HG03378 (cell line): ENCODE data around the gene ZMIZ1.

Source experiments
- ATAC-seq: cut with Tn5 transposase; IDR thresholded peaks from one replicate; pipeline ENCODE4 v1.9.1; 2021; ENCODE audit warnings: mild to moderate bottlenecking, moderate library complexity; ENCODE audit not compliant: unreplicated experiment

The ZMIZ1 gene

GRCh38 chr10:79162861-79163665, 94.3 kb downstream of the ZMIZ1 start:
- ATAC-seq: no peak

DNA sequence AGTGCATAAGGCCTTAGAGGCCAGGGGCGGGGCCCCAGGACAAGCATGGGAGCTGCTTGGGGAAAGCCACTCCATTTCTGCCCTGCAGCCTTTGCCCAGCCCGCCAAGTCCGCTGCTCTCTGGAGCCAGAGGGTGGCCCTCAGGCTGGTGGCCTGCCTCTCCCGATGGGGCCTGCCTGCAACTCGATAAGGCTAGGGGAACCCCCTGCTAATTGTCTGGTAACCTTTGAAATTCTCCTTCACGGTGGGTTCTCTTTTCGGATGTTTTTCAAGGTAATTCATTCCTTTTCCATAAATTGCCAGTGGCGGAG, 94.9 kb downstream of the ZMIZ1 start:
- ATAC-seq: no peak

GRCh38 chr10:79164075-79164474, 95.3 kb downstream of the ZMIZ1 start:
- no peak for ATAC-seq

DNA sequence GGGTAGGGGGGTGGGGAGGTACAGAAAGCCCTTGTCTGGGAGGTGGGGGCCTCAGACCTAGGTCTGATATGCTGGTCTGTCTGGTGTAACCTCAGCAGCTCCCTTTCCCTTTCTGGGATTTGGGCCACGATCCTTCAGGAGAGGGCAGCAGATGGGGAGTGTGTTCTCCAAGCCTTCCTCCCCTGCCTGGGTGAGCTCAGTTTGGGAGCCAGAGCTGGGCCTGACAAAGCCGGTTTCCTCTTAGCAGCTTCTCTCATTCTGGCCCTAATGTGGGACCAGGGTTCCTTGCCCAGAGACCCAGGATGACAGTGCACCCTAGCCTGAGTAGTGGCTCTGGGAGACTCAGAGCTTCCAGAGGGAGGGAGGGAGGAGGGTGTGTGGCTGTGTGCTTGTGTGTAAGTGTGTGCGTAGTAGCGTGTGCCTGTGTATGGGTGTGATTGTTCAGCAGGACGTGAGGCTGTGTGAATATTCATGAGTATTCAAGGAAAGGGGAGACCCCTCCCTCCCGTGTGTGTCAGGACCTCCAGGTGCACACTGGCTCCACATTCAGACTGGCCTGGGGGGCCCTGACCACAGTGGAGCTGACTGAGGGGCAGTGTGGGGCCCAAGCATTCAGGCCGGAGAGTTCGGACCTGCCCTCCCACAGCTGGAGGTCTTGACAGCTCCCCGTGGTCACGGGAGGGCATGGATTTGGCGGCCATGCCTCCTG, 96.5 kb downstream of the ZMIZ1 start:
- no peak for ATAC-seq

DNA sequence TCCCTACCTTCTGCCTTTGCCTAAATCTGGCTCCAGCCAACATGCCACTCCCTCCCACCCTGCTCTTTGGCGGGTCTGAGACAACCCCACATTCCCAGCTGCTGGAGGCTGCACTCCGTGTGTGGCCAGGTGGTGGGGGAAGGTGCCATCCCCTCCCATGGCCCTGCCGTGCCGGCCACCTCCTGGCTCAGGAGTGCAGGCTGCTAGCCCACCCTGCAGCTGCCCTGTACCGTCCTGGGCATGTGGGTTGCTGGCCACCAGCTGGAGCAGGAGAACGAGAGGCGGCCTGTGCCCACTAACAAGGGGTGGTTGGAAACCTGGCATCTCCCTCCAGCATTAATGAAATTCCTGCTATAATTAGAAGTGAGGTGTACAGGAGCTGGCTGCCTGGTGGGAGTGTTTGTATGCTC, 97.6 kb downstream of the ZMIZ1 start:
- no peak for ATAC-seq

DNA sequence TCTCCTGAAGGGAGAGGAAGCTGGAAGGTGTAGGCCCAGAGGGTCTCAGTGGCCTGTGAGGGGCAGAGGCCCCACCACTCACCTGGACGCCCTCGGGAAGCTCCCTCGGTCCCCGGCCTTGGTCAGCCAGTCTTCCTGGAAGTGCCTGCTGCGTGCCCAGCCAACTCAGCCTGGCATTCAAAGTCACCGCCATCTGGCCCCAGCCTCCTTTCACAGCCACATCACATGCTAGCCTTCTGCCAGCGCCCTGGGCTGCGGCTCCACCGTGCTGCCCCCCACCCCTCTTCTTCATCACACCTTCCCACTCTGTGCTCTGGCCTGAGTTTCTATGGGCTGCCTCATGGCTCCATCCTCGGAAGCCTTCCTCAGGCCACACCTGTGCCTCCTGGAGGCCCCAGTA, 98.0 kb downstream of the ZMIZ1 start:
- ATAC-seq: no peak

GRCh38 chr10:79167537-79167936, 98.8 kb downstream of the ZMIZ1 start:
- no peak for ATAC-seq

- no peak for ATAC-seq
Observed at GRCh38 chr10:79168210-79168609, 99.4 kb downstream of the ZMIZ1 start.

DNA sequence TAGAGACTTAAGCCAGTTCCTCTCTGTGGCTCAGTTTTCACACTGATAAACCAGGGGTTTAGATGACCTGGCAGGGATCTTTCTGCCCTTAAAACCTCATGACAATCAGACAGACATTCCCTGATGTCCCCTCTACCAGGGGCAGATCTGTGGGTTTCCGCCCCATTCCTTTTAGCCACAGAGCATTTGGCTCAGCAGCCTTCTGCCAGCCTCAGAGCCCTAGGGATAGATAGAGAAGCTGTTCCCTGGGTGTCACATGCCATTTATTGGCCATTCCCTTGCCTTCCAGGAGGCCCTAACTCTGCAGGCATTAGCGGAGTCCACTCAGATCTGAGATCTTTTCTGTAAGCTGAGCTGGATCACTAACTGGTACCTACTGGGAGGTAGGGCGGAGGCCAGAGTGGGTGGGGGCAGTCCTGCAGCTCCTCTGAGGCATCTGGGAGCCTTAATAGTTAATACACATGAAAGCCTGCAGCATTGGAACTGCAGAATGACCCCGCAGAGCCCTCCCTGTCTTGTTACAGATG, 101.5 kb downstream of the ZMIZ1 start:
- ATAC-seq: no peak

DNA sequence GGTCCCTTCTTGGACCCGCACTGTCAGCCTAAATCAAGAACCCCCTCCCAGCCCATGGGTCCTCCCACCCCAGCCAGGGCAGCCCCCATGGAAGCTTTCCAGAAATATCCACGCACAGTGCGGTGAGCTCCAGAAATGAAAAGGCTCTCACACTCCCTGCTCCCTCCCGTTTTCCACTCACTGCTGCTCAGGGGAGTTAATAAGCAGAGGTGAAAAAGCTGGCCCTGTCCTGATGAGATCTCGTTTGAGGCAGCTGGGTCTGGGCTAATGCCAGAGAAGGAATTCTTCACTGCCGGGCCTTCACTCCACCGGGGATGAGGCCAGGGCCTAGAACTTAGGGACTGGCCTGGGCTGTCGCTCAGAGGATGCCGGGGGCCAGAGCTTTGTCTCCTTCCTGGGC, 102.2 kb downstream of the ZMIZ1 start:
- no peak for ATAC-seq

DNA sequence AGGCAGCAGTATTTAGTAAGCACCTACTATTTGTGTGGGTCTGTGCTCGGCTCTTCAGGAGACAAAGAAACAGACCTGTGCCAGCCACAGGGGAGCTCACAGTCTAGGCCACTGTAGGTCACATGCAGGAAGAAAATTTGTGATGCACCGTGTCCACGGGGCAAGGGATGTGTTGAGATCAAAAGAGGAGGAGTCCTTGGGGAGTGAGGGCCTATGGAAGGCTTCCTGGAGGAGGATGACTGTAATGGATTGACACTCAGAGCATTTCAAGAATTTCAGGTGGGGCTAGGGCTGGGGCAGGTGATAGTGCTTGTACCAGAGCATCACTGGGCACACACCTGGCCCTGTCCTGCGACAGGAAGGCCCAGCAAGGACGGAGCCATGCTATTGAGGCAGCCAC, 102.7 kb downstream of the ZMIZ1 start:
- no peak for ATAC-seq

DNA sequence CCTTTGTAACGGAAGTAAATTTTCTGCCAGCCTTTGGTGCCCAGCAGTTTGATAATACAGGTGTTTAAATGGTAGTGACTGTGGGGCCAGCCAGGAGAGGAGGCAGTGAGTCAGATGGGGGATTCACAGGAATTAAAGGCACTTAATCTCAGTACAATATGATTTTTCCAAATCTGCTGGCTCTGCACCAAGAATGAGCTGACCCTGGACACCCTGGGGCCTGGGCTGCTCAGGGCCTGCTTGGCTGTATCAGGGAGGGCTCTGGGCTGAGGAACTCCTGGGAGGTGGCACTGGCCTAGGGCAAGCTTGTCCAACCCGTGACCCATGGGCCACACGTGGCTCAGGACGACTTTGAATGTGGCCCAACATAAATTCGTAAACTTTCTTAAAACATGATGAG, 104.1 kb downstream of the ZMIZ1 start:
- ATAC-seq: no peak

DNA sequence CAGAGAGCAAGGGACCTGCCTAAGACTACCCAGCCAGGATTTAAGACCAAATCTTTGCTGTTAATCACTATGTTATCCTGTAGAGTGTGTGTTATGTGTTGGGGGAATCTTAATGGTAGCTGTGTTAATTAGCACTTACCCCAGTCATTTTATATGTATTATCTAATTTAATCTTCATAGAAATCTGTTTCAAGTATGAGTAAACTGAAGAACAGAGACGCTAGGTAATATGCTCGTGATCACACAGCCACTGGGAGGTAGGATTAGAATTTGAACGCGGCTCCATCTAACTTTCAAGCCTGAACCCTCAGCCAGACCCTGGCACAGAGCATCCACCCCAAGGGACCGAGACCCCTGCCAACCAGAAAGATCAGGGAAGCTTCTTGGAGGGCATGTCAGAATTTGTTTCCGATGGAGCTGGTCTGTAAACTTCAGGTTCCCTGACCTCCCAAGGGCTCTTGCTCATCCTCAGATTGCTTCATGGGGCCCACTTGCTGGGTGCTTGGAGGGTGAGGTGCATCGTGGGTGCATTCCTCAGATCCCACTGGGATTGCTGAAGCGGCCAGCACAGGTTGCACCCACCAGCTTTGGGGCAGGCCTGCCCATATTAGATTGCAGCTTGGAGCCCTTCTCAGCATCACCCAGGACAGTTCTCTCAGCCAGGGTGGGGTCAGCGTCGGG, 105.0 kb downstream of the ZMIZ1 start:
- ATAC-seq: no peak

GRCh38 chr10:79176052-79176501, 107.3 kb downstream of the ZMIZ1 start:
- ATAC-seq: no peak

DNA sequence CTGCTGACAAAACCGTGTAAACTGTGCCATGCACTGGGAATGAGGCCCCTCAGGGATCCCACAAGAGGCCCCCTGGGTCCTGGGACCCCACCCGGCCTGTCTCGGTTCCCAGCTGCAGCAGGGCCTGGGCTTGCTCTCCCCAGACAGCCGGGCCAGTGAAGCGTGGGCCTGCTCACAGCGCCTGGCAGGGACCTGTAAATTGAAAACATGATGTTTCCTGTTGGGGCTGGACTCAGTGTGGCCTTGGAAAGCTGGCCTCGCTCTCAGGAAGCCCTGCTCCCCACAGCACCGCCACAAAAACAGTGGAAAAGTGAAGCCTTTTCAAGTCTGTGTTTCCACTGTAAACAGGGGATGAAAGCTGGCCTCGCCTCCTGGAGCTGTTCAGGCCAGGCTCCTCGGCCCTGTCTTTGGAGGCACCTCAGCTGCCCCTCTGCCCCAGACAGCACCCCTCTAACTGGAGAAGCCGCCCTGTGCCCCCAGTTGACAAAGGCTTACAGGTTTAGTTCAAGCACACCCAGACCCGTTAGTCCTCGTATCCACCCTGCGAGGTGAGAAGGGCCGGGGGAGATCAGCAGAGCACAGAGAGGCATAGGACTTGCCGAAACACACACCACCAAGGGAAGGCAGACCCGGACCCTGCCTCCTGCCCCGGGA, 108.3 kb downstream of the ZMIZ1 start:
- no peak for ATAC-seq

GRCh38 chr10:79178070-79178576, 109.4 kb downstream of the ZMIZ1 start:
- ATAC-seq: no peak

DNA sequence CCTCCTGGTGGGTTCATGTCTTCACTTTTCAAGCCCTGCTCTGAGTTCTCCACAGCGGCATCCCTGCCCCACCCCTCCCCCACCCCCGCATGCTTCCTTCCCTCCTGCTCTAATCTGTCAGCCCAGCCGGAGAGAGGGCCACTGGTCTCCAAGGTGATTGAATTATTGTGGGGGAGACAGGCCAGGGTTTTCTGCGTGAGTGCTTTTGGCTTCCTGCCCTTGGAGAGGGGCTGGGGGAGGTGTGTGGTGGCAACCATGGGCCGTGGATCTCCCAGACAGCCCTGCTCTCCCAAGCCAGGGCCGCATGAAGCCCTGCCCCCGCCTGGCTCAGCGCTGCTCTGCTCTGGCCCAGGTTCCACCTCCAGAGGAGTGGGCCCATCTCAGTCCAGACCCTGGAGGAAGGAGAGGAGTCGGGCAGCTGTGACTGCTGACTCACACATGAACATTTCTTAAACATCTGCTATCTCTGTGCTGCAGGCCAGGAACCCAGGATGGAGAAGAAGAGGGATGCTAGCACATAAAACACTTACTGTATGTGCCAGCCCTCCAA, 109.9 kb downstream of the ZMIZ1 start:
- no peak for ATAC-seq

DNA sequence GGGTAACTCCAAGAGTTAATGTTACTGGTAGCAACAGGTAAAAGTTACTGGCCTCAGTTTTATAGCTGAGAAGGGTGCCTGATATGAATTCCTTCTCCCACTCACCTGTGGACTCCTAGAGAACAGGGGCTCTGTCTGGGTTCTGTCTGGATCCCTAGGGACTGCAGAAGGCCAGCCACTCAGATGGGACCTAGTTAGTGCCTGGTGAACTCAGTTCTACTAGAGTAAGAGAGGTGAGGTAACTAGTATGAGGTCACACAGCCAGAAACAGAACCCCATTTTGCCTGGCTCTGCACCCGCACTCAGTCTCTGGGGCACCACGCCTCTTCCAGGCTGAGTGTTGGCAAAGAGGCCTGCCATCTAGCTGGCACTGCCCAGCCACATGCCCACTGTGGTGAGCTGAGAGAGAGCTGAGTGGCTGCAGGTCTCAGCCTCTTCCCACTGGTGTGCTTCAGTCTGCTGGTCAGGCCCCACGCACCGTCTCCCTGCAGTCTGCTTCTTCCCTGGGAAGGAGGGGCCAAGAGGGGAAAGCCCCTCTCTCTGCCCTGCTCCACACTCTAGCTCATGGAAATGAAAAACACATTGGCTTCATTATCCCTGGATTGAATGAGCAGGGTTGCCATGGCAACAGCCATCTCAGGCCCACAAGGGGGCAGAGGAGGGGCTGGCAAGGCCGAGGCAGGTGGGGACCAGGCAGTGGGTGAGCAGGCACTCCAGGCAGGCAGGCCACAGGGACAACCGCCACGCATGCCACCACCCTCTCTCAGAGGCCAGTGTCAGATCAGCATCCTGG, 110.6 kb downstream of the ZMIZ1 start:
- no peak for ATAC-seq

DNA sequence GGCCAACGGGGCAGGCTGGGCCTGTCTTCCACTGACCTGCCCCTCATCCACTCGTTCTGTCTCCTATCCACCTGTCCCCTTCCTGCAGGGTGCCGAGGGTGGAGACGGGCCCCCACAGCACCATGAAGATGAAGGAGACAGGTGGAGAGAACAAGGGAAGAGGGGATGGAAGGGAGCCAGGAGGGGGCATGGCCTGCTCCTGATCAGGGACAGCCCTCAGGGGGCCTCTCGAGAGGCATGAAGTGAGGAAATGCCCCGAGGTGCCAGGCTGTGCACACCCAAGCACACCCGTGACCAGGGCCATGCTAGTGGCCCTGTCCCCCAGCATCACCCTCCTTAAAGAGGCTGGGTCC, 111.2 kb downstream of the ZMIZ1 start:
- no peak for ATAC-seq
